Gastroesophageal sphincter (tissue), 3 donors: ENCODE results near the gene TSPAN12.

Source experiments
- CTCF ChIP-seq, 4 experiments: fragments of 200-600 bp in 2 of 4; fragments of 450-650 bp in 2 of 4; sonication (generic) in 1 of 4; IDR thresholded peaks; one replicate each; pipeline ENCODE4 v1.5.1; 2017 to 2019; ENCODE audit warnings: antibody characterized with exemption in 4 of 4, mild to moderate bottlenecking in 2 of 4, moderate library complexity in 2 of 4
- EP300 ChIP-seq: sonication (generic); formaldehyde crosslinking; IDR thresholded peaks from one replicate; pipeline ENCODE4 v1.6.1; 2017; ENCODE audit warnings: antibody characterized with exemption, mild to moderate bottlenecking
- POLR2A ChIP-seq, 2 donors: fragments of 450-650 bp; IDR thresholded peaks; one replicate each; pipeline ENCODE4 v1.6.1; 2017; ENCODE audit warnings: antibody characterized with exemption in 2 of 2, mild to moderate bottlenecking in 2 of 2, moderate library complexity in 1 of 2
- POLR2AphosphoS5 ChIP-seq: sonication (generic); formaldehyde crosslinking; IDR thresholded peaks from one replicate; pipeline ENCODE4 v1.6.1; 2017; ENCODE audit warnings: antibody characterized with exemption

DNA sequence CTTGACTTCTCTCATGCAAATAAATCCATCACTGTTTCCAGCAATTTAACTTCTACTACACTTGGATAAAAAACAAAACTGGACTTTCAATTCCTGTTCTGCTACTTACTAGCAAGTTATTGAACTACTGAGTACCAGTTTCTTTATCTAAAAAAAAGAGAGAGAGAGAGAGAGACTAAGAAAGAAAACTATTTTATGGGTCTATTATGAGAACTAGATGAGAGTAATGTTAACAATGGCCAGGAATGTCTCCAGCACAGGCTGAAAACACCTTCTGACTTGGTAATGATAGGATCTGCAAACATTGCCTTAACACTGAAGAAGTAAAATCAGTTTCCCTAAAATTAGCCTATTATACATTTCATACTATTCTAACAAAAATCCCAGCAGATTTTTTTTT is 5.2 kb downstream of the TSPAN12 start:
- TF ChIP-seq CTCF (IDR thresholded peaks at IDR 0.05) (no peak), EP300 (no peak), POLR2AphosphoS5 (no peak), POLR2A (IDR thresholded peaks at IDR 0.05) (no peak)
